ENCODE results near the gene PROM1. TPM values are rescaled to one million over a fixed set of nuclear protein-coding genes. Genes with fewer than 3 reads are reported as not detected.

PROM1 gene
- total and polyA plus RNA-seq, 12 donors, result 1.2 to 19.3 (median 3.4) TPM

DNA sequence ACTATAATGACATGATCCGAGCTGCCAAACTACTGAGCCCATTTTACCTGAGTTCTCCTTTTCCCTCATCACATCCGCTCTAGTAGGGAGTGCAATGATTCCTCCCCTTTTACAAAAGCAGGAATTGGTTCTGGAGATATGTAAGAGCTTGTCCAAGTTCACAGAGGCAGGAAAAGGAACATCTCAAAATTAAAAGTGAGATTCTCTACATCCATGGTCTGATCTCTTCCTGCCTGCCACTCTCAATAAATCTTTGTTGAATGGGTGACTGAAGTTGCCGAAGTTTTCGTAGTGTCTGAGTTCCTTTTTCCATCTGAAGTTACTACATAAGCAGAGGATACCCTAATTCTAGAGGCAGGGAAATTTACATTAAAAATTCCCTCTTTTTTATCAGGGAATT lies 145.2 kb downstream of the PROM1 start, which contains the start of gene FGFBP1:
Gene FGFBP1, minus strand, starts transcription at position 101 of the 400 bp plus-strand sequence. CDS start 2,108 bp downstream, outside the sequence.
- TF ChIP-seq CTCF (IDR thresholded peaks at IDR 0.05), result no peak
- WGBS, 2 donors, result 69 to 77% methylated on average over 4 of the region's 4 CpGs
- intact Hi-C loops (cut with DNase I), result no loop called here
- Histone ChIP-seq H3K9me3 (no peaks in the 10 kb centered on the region), H3K27ac (no peak within 1 kb of the TSS), H3K4me1 (peaks cover 0 to 7% (median 0%) of the 10 kb centered on the region in 9 donors), H3K36me3 (no peaks in the 10 kb centered on the region), H3K27me3 (peaks cover 0 to 23% (median 7%) of the 10 kb centered on the region in 7 donors), H3K4me3 (no peak within 1 kb of the TSS)
- no peak for DNase-seq
- ATAC-seq, result no peak

GRCh38 chr4:15938182-15938581 lies 145.6 kb downstream of the PROM1 start:
- H3K4me3 ChIP-seq, result no peak overlapping the region
- no peaks in the 10 kb centered on the region for H3K36me3 ChIP-seq
- ATAC-seq (no peak), DNase-seq (no peak)
- intact Hi-C loops (cut with DNase I), result no loop called here
- no peaks in the 10 kb centered on the region for H3K9me3 ChIP-seq
- 25 to 28% methylated on average over 8 of the region's 8 CpGs for WGBS, 2 donors
- no peak overlapping the region for H3K27ac ChIP-seq
- no peak for TF ChIP-seq CTCF (IDR thresholded peaks at IDR 0.05)
- peaks cover 0 to 7% (median 0%) of the 10 kb centered on the region in 9 donors for H3K4me1 ChIP-seq
- peaks cover 0 to 23% (median 7%) of the 10 kb centered on the region in 7 donors for H3K27me3 ChIP-seq

DNA sequence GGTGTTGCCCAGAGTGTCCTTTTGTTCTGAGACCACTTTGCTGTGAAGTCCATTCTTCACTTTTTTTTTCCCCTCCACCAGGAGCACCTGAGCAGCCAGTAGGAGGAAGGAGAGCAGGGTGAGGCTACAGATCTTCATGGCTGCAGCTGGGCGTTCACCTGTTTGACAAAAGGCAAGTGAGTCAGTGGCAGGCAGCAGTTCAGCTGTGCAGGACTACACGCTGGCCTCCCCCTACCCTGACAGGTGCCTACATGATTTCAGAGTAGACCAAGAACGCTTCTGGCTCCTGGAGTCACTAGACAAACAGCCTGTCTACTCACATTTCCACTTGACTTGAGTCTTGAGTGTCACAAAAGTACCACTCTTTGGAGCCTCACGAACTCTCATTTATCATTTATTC lies 147.3 kb downstream of the PROM1 start:
- Histone ChIP-seq H3K4me1 (peaks cover 0 to 7% (median 0%) of the 10 kb centered on the region in 9 donors), H3K27ac (peak overlapping the region in 1 of 10 donors; percentile 44), H3K36me3 (no peaks in the 10 kb centered on the region), H3K27me3 (peaks cover 0 to 31% (median 7%) of the 10 kb centered on the region in 7 donors), H3K9me3 (no peaks in the 10 kb centered on the region), H3K4me3 (no peak overlapping the region)
- no peak for ATAC-seq
- no peak for DNase-seq
- no peak for TF ChIP-seq CTCF (IDR thresholded peaks at IDR 0.05)
- intact Hi-C loops (cut with DNase I), result no loop called here
- WGBS, 2 donors, result 73 to 83% methylated on average over 4 of the region's 4 CpGs

- Histone ChIP-seq H3K36me3 (no peaks in the 10 kb centered on the region), H3K4me1 (peaks cover 0 to 7% (median 0%) of the 10 kb centered on the region in 9 donors), H3K27me3 (peaks cover 0 to 36% (median 8%) of the 10 kb centered on the region in 7 donors), H3K4me3 (no peak overlapping the region), H3K9me3 (no peaks in the 10 kb centered on the region), H3K27ac (peak overlapping the region in 3 of 10 donors; percentile 9 to 44 (median 31))
- TF ChIP-seq CTCF (IDR thresholded peaks at IDR 0.05), result no peak
- peak in 4 of 8 donors; percentile 55 to 70 (median 58) for ATAC-seq
- WGBS, 2 donors, result 59 to 66% methylated on average over 10 of the region's 10 CpGs
- intact Hi-C loops (cut with DNase I), result no loop called here
- DNase-seq, result no peak
Observed at GRCh38 chr4:15935504-15936402, 148.1 kb downstream of the PROM1 start.

All from heart right ventricle (tissue), 16 donors.